Measurements from ENCODE around the gene GRM4.

The GRM4 gene

DNA sequence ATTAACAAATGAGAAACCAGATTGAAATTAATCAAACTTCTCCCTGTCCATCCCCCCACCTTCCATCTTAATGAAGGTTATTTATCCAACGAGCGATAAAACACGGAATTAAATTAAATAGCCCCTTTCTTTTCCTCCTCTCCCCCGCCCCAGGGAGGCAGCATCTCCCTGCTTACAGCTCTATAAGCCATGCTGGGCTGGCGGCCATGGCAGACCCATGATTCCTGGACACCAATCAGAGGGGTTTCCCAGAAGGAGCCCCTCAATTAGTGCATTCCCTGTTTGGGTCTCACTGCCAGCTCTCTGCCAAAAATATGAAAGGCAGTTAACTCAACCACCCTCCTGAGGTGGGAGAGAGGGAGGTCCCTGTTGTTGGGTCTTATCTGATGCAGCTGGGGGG, 33.8 kb downstream of the GRM4 start:
- Mint-ChIP-seq H3K27ac (no peak overlapping the region), H3K27me3 (ENCODE audit: low read depth, poor library complexity) (peaks cover 56% of the 10 kb centered on the region), H3K9me3 (no peaks in the 10 kb centered on the region), H3K4me1 (no peaks in the 10 kb centered on the region), H3K36me3 (ENCODE audit: low read depth) (no peaks in the 10 kb centered on the region), H3K4me3 (no peak overlapping the region)
- DNase-seq, result no peak
- TF ChIP-seq, protein P1, sequence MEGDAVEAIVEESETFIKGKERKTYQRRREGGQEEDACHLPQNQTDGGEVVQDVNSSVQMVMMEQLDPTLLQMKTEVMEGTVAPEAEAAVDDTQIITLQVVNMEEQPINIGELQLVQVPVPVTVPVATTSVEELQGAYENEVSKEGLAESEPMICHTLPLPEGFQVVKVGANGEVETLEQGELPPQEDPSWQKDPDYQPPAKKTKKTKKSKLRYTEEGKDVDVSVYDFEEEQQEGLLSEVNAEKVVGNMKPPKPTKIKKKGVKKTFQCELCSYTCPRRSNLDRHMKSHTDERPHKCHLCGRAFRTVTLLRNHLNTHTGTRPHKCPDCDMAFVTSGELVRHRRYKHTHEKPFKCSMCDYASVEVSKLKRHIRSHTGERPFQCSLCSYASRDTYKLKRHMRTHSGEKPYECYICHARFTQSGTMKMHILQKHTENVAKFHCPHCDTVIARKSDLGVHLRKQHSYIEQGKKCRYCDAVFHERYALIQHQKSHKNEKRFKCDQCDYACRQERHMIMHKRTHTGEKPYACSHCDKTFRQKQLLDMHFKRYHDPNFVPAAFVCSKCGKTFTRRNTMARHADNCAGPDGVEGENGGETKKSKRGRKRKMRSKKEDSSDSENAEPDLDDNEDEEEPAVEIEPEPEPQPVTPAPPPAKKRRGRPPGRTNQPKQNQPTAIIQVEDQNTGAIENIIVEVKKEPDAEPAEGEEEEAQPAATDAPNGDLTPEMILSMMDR (IDR thresholded peaks at IDR 0.05), result no peak

DNA sequence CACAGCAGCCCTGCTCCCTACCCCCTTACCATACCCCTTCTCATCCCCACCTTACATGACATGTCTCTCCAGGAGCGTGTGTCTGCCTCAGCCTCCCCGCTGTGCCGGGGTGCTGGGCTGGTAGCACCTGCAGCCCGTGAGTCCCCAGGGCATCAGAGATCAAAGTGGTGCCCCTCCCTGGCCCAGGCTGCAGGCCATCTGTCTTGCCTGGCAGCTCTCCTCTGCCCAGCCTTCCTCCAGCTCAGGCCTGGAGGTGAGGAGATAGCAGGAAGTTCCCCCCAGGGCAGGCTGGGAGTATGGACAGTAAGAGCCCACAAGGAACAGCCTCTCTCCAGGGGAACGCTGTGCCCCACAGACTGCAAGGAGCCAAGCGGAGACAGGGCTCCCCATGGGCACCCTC, 35.3 kb downstream of the GRM4 start:
- TF ChIP-seq, protein P1 (IDR thresholded peaks at IDR 0.05), result no peak
- Mint-ChIP-seq H3K4me3 (no peak overlapping the region), H3K9me3 (no peaks in the 10 kb centered on the region), H3K27me3 (ENCODE audit: low read depth, poor library complexity) (peaks cover 53% of the 10 kb centered on the region), H3K27ac (no peak overlapping the region), H3K4me1 (peaks cover 5% of the 10 kb centered on the region), H3K36me3 (ENCODE audit: low read depth) (no peaks in the 10 kb centered on the region)
- no peak for DNase-seq

DNA sequence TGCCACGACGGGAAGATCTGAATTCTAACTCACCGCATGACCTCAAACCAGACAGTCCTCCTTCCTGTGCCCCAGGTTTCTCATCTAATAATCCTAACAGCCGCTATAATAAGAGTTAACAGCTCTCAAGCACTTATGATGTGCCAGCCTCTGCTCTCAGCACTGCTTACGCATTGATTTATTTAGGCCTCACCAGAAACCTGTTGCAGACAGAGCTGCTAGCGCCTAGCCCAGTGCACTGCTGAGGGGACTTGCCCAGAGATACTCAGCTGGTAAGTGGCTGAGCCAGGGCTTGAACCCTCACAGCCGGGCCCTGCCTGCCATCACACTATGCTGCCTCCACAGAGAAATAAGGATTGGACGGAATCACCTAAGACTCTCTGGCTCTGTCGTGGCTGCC, 37.7 kb downstream of the GRM4 start:
- no peaks in the 10 kb centered on the region for H3K9me3 Mint-ChIP-seq
- peaks cover 8% of the 10 kb centered on the region for H3K4me1 Mint-ChIP-seq
- H3K27ac Mint-ChIP-seq, result no peak overlapping the region
- TF ChIP-seq, protein P1 (IDR thresholded peaks at IDR 0.05), result no peak
- H3K27me3 Mint-ChIP-seq (ENCODE audit: low read depth, poor library complexity), result peaks cover 38% of the 10 kb centered on the region
- no peaks in the 10 kb centered on the region for H3K36me3 Mint-ChIP-seq (ENCODE audit: low read depth)
- H3K4me3 Mint-ChIP-seq, result no peak overlapping the region
- DNase-seq, result no peak

DNA sequence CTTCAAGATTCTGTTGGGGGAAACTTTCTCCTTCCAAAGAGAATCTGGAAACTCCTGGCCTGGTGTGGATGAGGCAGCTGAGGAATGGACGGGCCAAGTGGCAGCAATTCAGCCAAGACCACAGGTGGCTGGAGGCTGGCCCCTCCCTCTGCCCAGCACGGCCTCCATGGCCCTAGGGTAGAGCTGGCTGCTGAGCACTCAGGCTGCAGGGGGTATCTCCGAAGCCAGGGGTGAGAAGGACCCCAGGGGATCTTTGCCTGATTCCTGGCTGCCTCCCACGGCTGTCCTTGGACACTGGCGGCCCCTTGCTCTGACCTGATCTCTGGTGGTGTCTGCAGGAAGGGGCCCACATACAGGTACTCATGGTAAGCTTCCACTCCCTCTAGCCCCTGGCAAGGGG, 39.0 kb downstream of the GRM4 start:
- H3K27me3 Mint-ChIP-seq (ENCODE audit: low read depth, poor library complexity), result peaks cover 26% of the 10 kb centered on the region
- no peaks in the 10 kb centered on the region for H3K36me3 Mint-ChIP-seq (ENCODE audit: low read depth)
- no peak for DNase-seq
- H3K9me3 Mint-ChIP-seq, result no peaks in the 10 kb centered on the region
- no peak overlapping the region for H3K4me3 Mint-ChIP-seq
- no peak overlapping the region for H3K27ac Mint-ChIP-seq
- peaks cover 8% of the 10 kb centered on the region for H3K4me1 Mint-ChIP-seq
- TF ChIP-seq, protein P1 (IDR thresholded peaks at IDR 0.05), result no peak

DNA sequence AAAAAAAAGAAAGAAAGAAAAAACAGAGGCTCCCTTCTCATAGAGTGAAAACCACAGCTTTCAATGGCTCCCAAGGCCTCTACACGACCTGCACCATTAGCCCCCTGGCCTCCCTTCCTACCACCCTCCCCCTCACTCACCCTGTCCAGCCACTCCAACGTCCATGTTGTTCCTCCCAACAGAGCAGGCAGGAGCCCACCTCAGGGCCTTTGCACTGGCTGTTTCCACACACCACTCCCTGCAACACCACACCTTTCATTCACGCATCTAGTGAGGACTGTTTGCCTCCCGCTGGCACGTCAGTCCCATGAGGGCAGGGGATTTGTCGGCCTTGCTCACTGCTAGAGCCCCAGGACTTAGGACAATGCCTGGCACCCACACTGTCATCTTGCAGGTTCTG, 39.5 kb downstream of the GRM4 start:
- H3K27ac Mint-ChIP-seq, result no peak overlapping the region
- no peaks in the 10 kb centered on the region for H3K9me3 Mint-ChIP-seq
- H3K4me3 Mint-ChIP-seq, result no peak overlapping the region
- DNase-seq, result no peak
- H3K4me1 Mint-ChIP-seq, result peaks cover 8% of the 10 kb centered on the region
- H3K36me3 Mint-ChIP-seq (ENCODE audit: low read depth), result no peaks in the 10 kb centered on the region
- TF ChIP-seq, protein P1 (IDR thresholded peaks at IDR 0.05), result no peak
- peaks cover 21% of the 10 kb centered on the region for H3K27me3 Mint-ChIP-seq (ENCODE audit: low read depth, poor library complexity)

DNA sequence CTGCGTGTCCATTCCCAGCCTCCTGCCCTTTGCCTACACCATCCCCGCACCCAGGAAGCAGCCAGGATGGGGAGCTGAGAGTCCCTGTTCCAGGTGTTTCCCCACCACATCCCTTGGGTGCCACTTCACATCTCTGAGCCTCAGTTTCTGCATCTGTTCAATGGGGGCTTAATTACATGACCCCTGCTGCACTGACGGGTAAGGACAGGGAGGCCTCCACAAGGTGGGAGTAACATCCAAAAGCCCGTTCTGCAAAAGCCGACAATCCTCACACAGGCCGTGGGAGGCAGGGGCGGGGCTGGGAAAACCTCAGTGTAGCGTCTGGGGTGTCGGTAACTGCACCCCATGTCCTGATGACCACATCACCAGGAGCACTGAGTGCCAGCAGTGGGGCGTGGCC, 41.3 kb downstream of the GRM4 start:
- H3K4me1 Mint-ChIP-seq, result peaks cover 15% of the 10 kb centered on the region
- H3K27ac Mint-ChIP-seq, result no peak overlapping the region
- TF ChIP-seq, protein P1 (IDR thresholded peaks at IDR 0.05), result no peak
- no peak for DNase-seq
- no peak overlapping the region for H3K4me3 Mint-ChIP-seq
- H3K9me3 Mint-ChIP-seq, result no peaks in the 10 kb centered on the region
- peaks cover 15% of the 10 kb centered on the region for H3K27me3 Mint-ChIP-seq (ENCODE audit: low read depth, poor library complexity)
- no peaks in the 10 kb centered on the region for H3K36me3 Mint-ChIP-seq (ENCODE audit: low read depth)

Measured in nephron progenitor cell (in vitro differentiated cells).